Activated CD4-positive, alpha-beta memory T cell treated with anti-CD3 and anti-CD28 coated beads for 36 hours (primary cell): ENCODE results near the gene MYO1D. TPM values are rescaled to one million over a fixed set of nuclear protein-coding genes. Genes with fewer than 3 reads are reported as not detected.
"Not testable (repeated sequence)": the region's sequence is repeated elsewhere in the genome, so short reads cannot be mapped to it uniquely, and the experiment has no call there.

Source experiments
- CTCF ChIA-PET: fragments of 350-600 bp; sonication (Branson Sonifier 250); formaldehyde crosslinking; loops from one replicate; lab custom pipeline; 2021; ENCODE audit warnings: antibody characterized with exemption, inconsistent platforms; lab: Charles Lee
- POLR2A ChIA-PET: fragments of 350-600 bp; sonication (Branson Sonifier 250); formaldehyde crosslinking; loops from one replicate; lab custom pipeline; 2021; ENCODE audit warnings: antibody characterized with exemption; lab: Charles Lee
- DNase-seq: peaks from one replicate; pipeline ENCODE4 v3.0.0-alpha.2; 2020
- H3K27ac Mint-ChIP-seq: one replicate; pipeline ENCODE4 v1.8.0; 2021; ENCODE audit warnings: mixed read lengths
- H3K27me3 Mint-ChIP-seq: one replicate; pipeline ENCODE4 v1.8.0; 2021; ENCODE audit warnings: mixed read lengths
- H3K36me3 Mint-ChIP-seq: one replicate; pipeline ENCODE4 v1.8.0; 2021; ENCODE audit warnings: mixed read lengths
- H3K4me1 Mint-ChIP-seq: one replicate; pipeline ENCODE4 v1.8.0; 2021; ENCODE audit warnings: low read depth, mixed read lengths
- H3K4me3 Mint-ChIP-seq: one replicate; pipeline ENCODE4 v1.8.0; 2021; ENCODE audit warnings: mild to moderate bottlenecking, mixed read lengths
- H3K9me3 Mint-ChIP-seq: one replicate; pipeline ENCODE4 v1.8.0; 2021; ENCODE audit warnings: mixed read lengths
- intact Hi-C: fragments of 100-400 bp; cut with micrococcal nuclease; formaldehyde crosslinking; loops from one replicate; pipeline ENCODE4 v1.15.1; 2023
- total RNA-seq, 2 experiments: library from RNA; stranded (reverse); gene quantifications; one replicate each; pipeline ENCODE4 v1.2.3, GENCODE V29; 2021

Gene MYO1D
- total RNA-seq, 2 experiments from 2014 or later: 13.5 to 18.9 TPM

GRCh38 chr17:32831627-32832243, 45.2 kb downstream of the MYO1D start:
- no peaks in the 10 kb centered on the region for H3K9me3 Mint-ChIP-seq
- no peak overlapping the region for H3K27ac Mint-ChIP-seq
- intact Hi-C loops: no loop called here
- H3K4me3 Mint-ChIP-seq: no peak overlapping the region
- no peak for DNase-seq
- ChIA-PET POLR2A (no interaction called here), CTCF (interaction anchor here (0.9 kb wide), 1 partner anchor 44 kb away, joined by 4 read pairs; no protein-coding TSS in a partner anchor)
- peaks cover 8% of the 10 kb centered on the region for H3K27me3 Mint-ChIP-seq
- peaks cover 24% of the 10 kb centered on the region for H3K4me1 Mint-ChIP-seq
- no peaks in the 10 kb centered on the region for H3K36me3 Mint-ChIP-seq

- ChIA-PET CTCF (interaction anchor here (1.5 kb wide), 1 partner anchor 48 kb away, joined by 3 read pairs; no protein-coding TSS in a partner anchor), POLR2A (no interaction called here)
- intact Hi-C loops: no loop called here
These were observed 45.7 kb downstream of the MYO1D start for GRCh38 chr17:32831223-32831622.

GRCh38 chr17:32828822-32829221, 48.1 kb downstream of the MYO1D start:
- H3K4me3 Mint-ChIP-seq: no peak overlapping the region
- H3K27me3 Mint-ChIP-seq: peaks cover 13% of the 10 kb centered on the region
- ChIA-PET POLR2A (interaction anchor here (1.1 kb wide), 1 partner anchor 48 kb away, joined by 4 read pairs; the partner anchor contains the start of gene MYO1D), CTCF (interaction anchor here (1.2 to 2.7 kb wide), 3 partner anchors 12 to 81 kb away, joined by 3 to 32 read pairs (median 4); partner anchors contain the start of gene MYO1D)
- H3K9me3 Mint-ChIP-seq: no peaks in the 10 kb centered on the region
- no peak for DNase-seq
- peaks cover 24% of the 10 kb centered on the region for H3K4me1 Mint-ChIP-seq
- H3K36me3 Mint-ChIP-seq: no peaks in the 10 kb centered on the region
- intact Hi-C loops: loop anchor here (5.0 kb wide), 1 partner anchor 48 kb away; the partner anchor contains the start of gene MYO1D
- H3K27ac Mint-ChIP-seq: no peak overlapping the region

More at GRCh38 chr17:32831223-32831622, 45.7 kb downstream of the MYO1D start:
- Mint-ChIP-seq H3K27ac (no peak overlapping the region), H3K4me3 (no peak overlapping the region), H3K36me3 (no peaks in the 10 kb centered on the region), H3K9me3 (no peaks in the 10 kb centered on the region), H3K4me1 (peaks cover 24% of the 10 kb centered on the region), H3K27me3 (peaks cover 8% of the 10 kb centered on the region)
- no peak for DNase-seq

GRCh38 chr17:32827227-32827626, 49.7 kb downstream of the MYO1D start:
- Mint-ChIP-seq H3K27ac (no peak overlapping the region), H3K9me3 (no peaks in the 10 kb centered on the region), H3K4me3 (no peak overlapping the region), H3K27me3 (peaks cover 15% of the 10 kb centered on the region), H3K4me1 (peaks cover 27% of the 10 kb centered on the region), H3K36me3 (no peaks in the 10 kb centered on the region)
- intact Hi-C loops: loop anchor here (5.0 kb wide), 1 partner anchor 50 kb away; the partner anchor contains the start of gene MYO1D
- CTCF ChIA-PET: interaction anchor here (0.7 to 1.3 kb wide), 2 partner anchors 46 to 83 kb away, joined by 3 read pairs; no protein-coding TSS in a partner anchor
- POLR2A ChIA-PET: no interaction called here
- DNase-seq: no peak

GRCh38 chr17:32826076-32826475, 50.8 kb downstream of the MYO1D start:
- ChIA-PET POLR2A (no interaction called here), CTCF (interaction anchor here (1.2 kb wide), 1 partner anchor 83 kb away, joined by 5 read pairs; no protein-coding TSS in a partner anchor)
- Mint-ChIP-seq H3K4me1 (peaks cover 27% of the 10 kb centered on the region), H3K27ac (no peak overlapping the region), H3K36me3 (no peaks in the 10 kb centered on the region), H3K9me3 (no peaks in the 10 kb centered on the region), H3K4me3 (no peak overlapping the region), H3K27me3 (peaks cover 18% of the 10 kb centered on the region)
- intact Hi-C loops: loop anchor here (5.0 kb wide), 1 partner anchor 51 kb away; the partner anchor contains the start of gene MYO1D
- no peak for DNase-seq

- CTCF ChIA-PET: interaction anchor here (1.7 kb wide), 1 partner anchor 52 kb away, joined by 12 read pairs; the partner anchor contains the start of gene MYO1D
- no peaks in the 10 kb centered on the region for H3K9me3 Mint-ChIP-seq
- DNase-seq: no peak
- no peak overlapping the region for H3K27ac Mint-ChIP-seq
- peaks cover 21% of the 10 kb centered on the region for H3K27me3 Mint-ChIP-seq
- H3K36me3 Mint-ChIP-seq: no peaks in the 10 kb centered on the region
- H3K4me3 Mint-ChIP-seq: no peak overlapping the region
- POLR2A ChIA-PET: no interaction called here
- intact Hi-C loops: no loop called here
- peaks cover 17% of the 10 kb centered on the region for H3K4me1 Mint-ChIP-seq
These were observed 52.6 kb downstream of the MYO1D start for GRCh38 chr17:32824334-32824733.

GRCh38 chr17:32822996-32823395, 53.9 kb downstream of the MYO1D start:
- Mint-ChIP-seq H3K36me3 (no peaks in the 10 kb centered on the region), H3K9me3 (no peaks in the 10 kb centered on the region), H3K27ac (no peak overlapping the region), H3K27me3 (peaks cover 17% of the 10 kb centered on the region), H3K4me1 (peaks cover 10% of the 10 kb centered on the region), H3K4me3 (peak overlapping the region; percentile 16)
- ChIA-PET POLR2A (no interaction called here), CTCF (no interaction called here)
- no peak for DNase-seq
- intact Hi-C loops: no loop called here

- intact Hi-C loops, H3K9me3 Mint-ChIP-seq, H3K4me1 Mint-ChIP-seq, H3K4me3 Mint-ChIP-seq, H3K27ac Mint-ChIP-seq, POLR2A ChIA-PET, H3K36me3 Mint-ChIP-seq, CTCF ChIA-PET: not testable (repeated sequence)
- H3K27me3 Mint-ChIP-seq: peaks cover 17% of the 10 kb centered on the region
- DNase-seq: peak; percentile 34
These were observed 54.7 kb downstream of the MYO1D start for GRCh38 chr17:32821987-32822934.

GRCh38 chr17:32820440-32820839, 56.5 kb downstream of the MYO1D start:
- CTCF ChIA-PET: no interaction called here
- H3K36me3 Mint-ChIP-seq: no peaks in the 10 kb centered on the region
- no peak overlapping the region for H3K27ac Mint-ChIP-seq
- intact Hi-C loops: no loop called here
- POLR2A ChIA-PET: no interaction called here
- H3K9me3 Mint-ChIP-seq: no peaks in the 10 kb centered on the region
- H3K4me3 Mint-ChIP-seq: no peak overlapping the region
- DNase-seq: no peak
- H3K27me3 Mint-ChIP-seq: peaks cover 14% of the 10 kb centered on the region
- peaks cover 6% of the 10 kb centered on the region for H3K4me1 Mint-ChIP-seq

GRCh38 chr17:32819787-32820186, 57.1 kb downstream of the MYO1D start:
- ChIA-PET CTCF (no interaction called here), POLR2A (no interaction called here)
- peaks cover 12% of the 10 kb centered on the region for H3K27me3 Mint-ChIP-seq
- H3K4me1 Mint-ChIP-seq: peaks cover 8% of the 10 kb centered on the region
- H3K27ac Mint-ChIP-seq: no peak overlapping the region
- H3K4me3 Mint-ChIP-seq: no peak overlapping the region
- intact Hi-C loops: no loop called here
- no peak for DNase-seq
- H3K36me3 Mint-ChIP-seq: no peaks in the 10 kb centered on the region
- no peaks in the 10 kb centered on the region for H3K9me3 Mint-ChIP-seq

GRCh38 chr17:32819035-32819434, 57.9 kb downstream of the MYO1D start:
- H3K27ac Mint-ChIP-seq: no peak overlapping the region

GRCh38 chr17:32815460-32815859, 61.5 kb downstream of the MYO1D start:
- no peak overlapping the region for H3K27ac Mint-ChIP-seq
- H3K27me3 Mint-ChIP-seq: peaks cover 3% of the 10 kb centered on the region
- DNase-seq: no peak
- no peaks in the 10 kb centered on the region for H3K9me3 Mint-ChIP-seq
- CTCF ChIA-PET: interaction anchor here (1.3 to 1.7 kb wide), 2 partner anchors 10 to 62 kb away, joined by 3 to 8 read pairs; partner anchors contain the start of gene MYO1D
- H3K4me1 Mint-ChIP-seq: peaks cover 8% of the 10 kb centered on the region
- intact Hi-C loops: no loop called here
- H3K36me3 Mint-ChIP-seq: no peaks in the 10 kb centered on the region
- POLR2A ChIA-PET: no interaction called here
- H3K4me3 Mint-ChIP-seq: no peak overlapping the region

More at GRCh38 chr17:32819035-32819434, 57.9 kb downstream of the MYO1D start:
- peaks cover 10% of the 10 kb centered on the region for H3K27me3 Mint-ChIP-seq
- H3K36me3 Mint-ChIP-seq: no peaks in the 10 kb centered on the region
- no peak overlapping the region for H3K4me3 Mint-ChIP-seq
- intact Hi-C loops: no loop called here
- POLR2A ChIA-PET: no interaction called here
- no peak for DNase-seq
- CTCF ChIA-PET: interaction anchor here (2.7 kb wide), 1 partner anchor 58 kb away, joined by 8 read pairs; the partner anchor contains the start of gene MYO1D
- no peaks in the 10 kb centered on the region for H3K9me3 Mint-ChIP-seq
- H3K4me1 Mint-ChIP-seq: peaks cover 10% of the 10 kb centered on the region
